ENCODE results near the gene LINC00237.

The LINC00237 gene

DNA sequence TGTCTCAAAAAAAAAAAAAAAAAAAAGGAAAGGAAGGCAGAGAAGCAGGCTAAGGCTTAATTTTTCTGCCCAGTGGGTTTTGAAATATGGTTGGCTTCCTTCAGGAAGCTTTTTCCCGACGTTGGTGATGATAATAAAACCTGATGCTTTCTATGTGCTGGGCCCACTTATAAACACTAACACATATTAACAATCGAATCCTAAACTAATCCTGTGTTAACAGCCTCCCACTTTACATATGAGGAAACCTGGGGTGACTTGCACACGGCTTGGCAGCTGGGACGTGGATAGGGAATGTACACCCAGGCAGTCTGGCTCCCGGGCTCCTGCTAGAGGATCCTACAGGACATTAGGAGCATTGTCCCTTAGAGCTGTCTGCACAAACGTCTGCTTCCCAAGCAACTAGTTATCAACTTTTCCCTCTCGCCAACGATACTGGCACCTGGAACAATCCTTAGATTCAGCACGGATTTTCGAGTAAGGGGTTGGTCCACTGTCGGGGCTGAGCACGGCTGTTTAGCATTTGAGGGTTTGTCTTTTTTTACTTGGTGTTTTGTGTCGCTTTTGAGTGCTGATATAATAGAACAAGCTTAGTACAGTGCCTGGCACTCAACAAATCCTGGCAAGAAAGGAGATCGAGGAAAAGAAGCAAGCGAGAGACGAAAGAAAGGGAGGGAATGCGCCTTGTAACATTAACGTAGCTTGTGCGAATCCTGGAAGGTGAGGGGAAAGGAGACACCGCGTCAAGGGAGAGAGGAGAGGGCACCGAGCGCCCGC, 19.1 kb upstream of the LINC00237 start:
- DNase-seq = no peak

- no peak for DNase-seq
These were observed 18.0 kb upstream of the LINC00237 start for GRCh38 chr20:21124190-21124589.

GRCh38 chr20:21118782-21119181, 12.6 kb upstream of the LINC00237 start:
- DNase-seq = no peak

DNA sequence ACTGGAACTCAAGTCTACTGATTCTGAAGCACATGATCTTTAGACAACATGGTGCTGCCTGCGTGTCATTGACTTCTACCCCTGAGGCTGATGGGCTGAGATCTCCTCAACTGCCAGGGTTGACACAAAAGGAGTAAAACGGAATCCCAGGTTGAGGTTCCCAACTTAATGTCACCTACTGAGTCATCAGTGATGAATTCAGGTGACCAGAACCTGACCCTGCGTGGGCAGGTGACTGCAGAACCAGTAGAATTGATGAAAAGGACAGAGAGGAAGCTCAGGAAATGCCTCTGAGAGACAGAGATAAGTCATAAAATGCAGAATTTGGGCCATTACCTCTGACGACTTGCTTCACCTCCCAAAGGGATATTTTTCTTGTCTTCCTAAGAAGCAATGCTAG, 12.0 kb upstream of the LINC00237 start:
- no peak for DNase-seq

- DNase-seq = no peak
These were observed 11.4 kb upstream of the LINC00237 start for GRCh38 chr20:21117521-21117920.

DNA sequence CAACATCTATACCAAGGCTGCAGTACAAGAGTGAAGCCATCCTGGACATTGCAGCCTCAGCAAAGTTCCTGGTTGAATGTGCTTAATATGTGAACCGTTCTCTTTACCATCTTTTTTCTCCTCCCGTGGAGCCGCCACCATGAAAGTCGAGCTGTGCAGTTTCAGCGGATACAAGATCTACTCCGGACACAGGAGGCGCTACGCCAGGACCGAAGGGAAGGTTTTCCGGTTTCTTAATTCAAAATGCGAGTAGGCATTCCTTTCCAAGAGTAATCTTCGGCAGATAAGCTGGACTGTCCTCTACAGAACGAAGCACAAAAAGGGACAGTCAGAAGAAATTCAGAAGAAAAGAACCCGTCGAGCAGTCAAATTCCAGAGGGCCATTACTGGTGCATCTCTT, 8.4 kb upstream of the LINC00237 start:
- no peak for DNase-seq

DNA sequence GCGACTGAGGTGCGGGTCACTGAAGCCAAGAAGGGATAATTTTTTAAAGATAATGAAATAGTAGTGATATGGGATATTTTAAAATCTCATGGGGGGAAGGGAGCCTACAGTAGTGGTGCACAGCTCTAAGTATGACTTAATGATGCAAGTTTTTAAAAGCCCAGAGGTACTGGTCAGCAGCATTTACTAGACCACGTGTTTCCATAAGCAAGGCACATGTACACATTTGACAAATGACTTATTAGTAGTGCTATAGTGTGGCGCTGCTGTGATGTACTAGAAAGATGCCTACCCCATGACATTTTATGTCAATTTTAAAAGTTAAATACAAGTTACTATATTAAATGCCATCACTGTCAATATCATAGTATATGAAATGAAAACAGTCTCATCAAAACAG, 7.5 kb upstream of the LINC00237 start:
- DNase-seq = no peak

DNA sequence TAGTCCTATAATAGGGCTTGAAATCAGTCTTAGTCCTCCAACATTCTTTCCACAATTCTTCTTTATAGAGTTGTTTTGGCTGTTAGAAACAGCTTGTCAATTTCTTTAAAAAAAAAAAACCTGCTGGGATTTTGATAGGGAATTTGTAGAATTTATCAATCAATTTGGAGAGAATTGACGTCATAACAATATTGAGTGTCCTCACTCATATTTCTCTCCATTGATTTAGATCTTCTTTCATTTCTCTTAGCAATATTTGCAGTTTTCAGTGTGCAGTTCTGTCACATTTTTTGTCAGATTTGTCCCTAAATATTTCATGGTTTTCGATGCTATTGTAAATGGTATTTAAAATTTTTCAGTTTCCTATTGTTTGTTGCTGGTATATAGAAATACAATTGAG, 5.3 kb upstream of the LINC00237 start:
- no peak for DNase-seq

DNA sequence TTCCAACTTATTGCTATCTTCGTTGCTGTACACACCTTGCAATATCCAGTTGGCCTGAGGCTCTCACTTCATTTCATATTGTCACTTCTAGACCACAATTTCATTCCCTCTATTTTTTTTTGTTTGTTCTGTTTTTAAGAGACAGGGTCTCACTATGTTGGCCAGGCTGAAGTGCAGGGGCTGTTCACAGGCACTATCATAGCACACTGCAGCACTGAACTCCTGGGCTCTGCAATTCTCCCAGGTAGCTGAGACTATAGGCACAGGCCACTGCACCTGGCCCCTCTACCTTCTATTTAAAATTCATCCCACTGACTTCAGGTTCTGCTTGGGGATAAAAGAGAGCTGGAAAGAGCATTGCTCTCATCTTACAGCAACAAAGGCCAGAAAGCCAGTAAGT, 4.7 kb upstream of the LINC00237 start:
- DNase-seq = no peak

GRCh38 chr20:21109144-21109543, 3.0 kb upstream of the LINC00237 start:
- DNase-seq = no peak

GRCh38 chr20:21105429-21106170, 558 bp downstream of the LINC00237 start:
- DNase-seq = no peak

GRCh38 chr20:21104921-21105320, 1.2 kb downstream of the LINC00237 start:
- DNase-seq = no peak

- no peak for DNase-seq
These were observed 1.7 kb downstream of the LINC00237 start for GRCh38 chr20:21104466-21104761.

- DNase-seq = no peak
These were observed 2.3 kb downstream of the LINC00237 start for GRCh38 chr20:21103582-21104465.

DNA sequence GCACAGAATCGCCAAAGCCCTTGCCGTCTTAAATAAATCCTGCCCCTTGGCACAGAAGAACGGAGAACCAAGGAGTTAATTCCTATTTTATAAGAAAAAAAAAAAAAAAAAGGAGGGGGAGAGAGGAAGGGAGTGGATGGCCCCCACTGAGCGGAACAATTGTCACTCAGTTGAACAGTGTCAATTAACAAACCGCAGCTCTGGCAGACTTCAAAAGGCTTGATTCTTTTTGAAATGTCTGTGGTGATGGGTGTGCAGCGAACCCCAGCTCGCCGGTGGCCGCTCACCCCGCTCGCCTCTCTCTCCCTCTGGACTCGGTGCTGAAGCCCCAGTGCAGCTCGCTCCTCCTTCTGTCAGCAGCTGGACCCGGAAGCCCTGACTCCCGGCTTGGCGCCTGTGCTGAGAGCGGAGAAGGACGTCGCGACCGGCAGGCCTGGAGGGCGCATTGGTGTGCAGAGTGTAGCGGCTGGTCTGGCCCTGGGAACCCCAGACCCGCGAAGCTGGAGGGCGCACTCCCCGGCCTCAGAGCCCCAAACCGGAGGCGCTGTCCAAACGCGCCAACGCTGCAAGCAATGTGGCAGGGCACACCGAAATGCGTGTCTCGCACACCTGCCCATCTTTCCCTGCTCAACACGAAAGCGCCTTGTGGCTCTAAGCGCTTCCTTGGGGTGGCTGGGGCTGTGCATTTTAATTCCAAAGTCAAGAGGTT, 3.4 kb downstream of the LINC00237 start:
- peak; percentile 24 for DNase-seq

- DNase-seq = no peak
These were observed 4.1 kb downstream of the LINC00237 start for GRCh38 chr20:21101932-21102575.

- no peak for DNase-seq
These were observed 4.7 kb downstream of the LINC00237 start for GRCh38 chr20:21101453-21101931.

DNA sequence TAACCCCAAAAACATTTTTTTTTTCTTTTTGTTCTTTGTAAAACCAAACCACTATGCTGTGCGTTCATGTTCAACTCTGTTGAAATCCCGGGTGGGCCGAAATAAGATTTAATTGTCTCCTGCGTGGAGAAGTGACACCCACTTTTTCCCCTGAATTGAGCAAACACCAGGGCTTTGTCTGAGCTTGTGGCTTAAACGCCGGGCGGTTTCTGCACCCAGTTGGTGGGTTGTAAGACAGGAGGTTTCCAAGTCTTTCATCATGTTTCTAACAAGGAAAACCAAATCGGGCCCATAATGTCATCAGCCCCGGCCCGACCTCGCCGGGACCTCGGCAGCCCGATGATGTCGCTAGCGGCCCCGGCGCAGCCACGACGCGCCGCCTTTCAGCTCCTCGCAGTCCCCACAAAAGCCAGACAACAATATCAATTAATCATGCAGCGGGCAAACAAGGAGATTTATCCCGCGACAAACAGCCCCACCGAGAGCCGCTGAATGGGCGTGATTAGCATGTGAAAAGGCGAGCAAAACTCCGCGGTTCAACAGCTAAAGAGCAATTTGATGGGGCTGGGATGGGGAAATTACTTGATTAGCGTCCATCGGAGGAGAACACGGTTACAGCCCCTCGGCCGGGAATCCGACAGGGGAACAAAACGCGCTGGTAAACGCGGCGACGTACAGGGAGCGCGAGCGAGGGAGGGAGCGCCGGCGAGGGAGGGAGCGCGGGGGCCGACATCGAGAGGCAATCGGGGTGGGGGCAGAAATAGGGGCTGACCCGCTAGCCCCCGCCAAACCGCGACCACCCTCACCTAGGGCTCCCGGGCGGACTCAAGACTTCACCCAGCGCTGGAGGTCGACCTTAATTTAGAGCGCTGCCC, 5.3 kb downstream of the LINC00237 start:
- DNase-seq = no peak

GRCh38 chr20:21099751-21100577, 6.2 kb downstream of the LINC00237 start:
- peak; percentile 17 for DNase-seq

Data from T-helper 9 cell (primary cell).